GM12878 (cell line): Measurements from ENCODE around the gene GKN2. TPM values are rescaled to one million over a fixed set of nuclear protein-coding genes. Genes with fewer than 3 reads are reported as not detected.

Experiments used
- ATAC-seq: fragments of 200-7000 bp; cut with Tn5 transposase; 3 replicates; pipeline ENCODE4 v1.9.1; 2020; ENCODE audit warnings: mild to moderate bottlenecking, moderate library complexity
- BruUV-seq: library from RNA; stranded (reverse); fragments of 400-500 nt; replicated peaks from 2 replicates; lab custom pipeline; 2021; lab: Mats Ljungman, UMichigan
- CTCF ChIA-PET: fragments of 300-600 bp; sonication (Branson Sonifier 250); formaldehyde crosslinking; extraction: SDS; loops from one replicate; lab custom pipeline; 2021; ENCODE audit warnings: inconsistent platforms; lab: Yijun Ruan, JAX
- POLR2A ChIA-PET: fragments of 350-600 bp; formaldehyde crosslinking; extraction: SDS; loops from one replicate; lab custom pipeline; 2021; ENCODE audit warnings: inconsistent platforms; lab: Charles Lee
- RAD21 ChIA-PET: fragments of 300-600 bp; sonication (Branson Sonifier 250); formaldehyde crosslinking; loops from one replicate; lab custom pipeline; 2023; ENCODE audit warnings: antibody characterized with exemption; ENCODE audit not compliant: unreplicated experiment; lab: Charles Lee
- SMC1A ChIA-PET: fragments of 300-600 bp; sonication (Branson Sonifier 250); formaldehyde crosslinking; loops from one replicate; lab custom pipeline; 2023; ENCODE audit not compliant: unreplicated experiment, uncharacterized antibody; lab: Charles Lee
- DNase-seq: peaks from one replicate; pipeline ENCODE4 v3.0.0-alpha.2; 2011; ENCODE audit warnings: low read depth, low spot score
- FAIRE-seq: peaks from 3 replicates; lab custom pipeline; 2011; peaks lifted over from hg19 to GRCh38; lab: Jason Lieb, UNC
- H2AFZ ChIP-seq: 2 replicates; pipeline ENCODE4 v1.6.0; 2011; ENCODE audit warnings: low read depth, low read length, control low read depth; ENCODE audit not compliant: control insufficient read depth
- H3K27ac ChIP-seq: 2 replicates; pipeline ENCODE4 v1.5.1; 2011; ENCODE audit warnings: control low read depth; ENCODE audit not compliant: control insufficient read depth, insufficient read depth
- H3K27me3 ChIP-seq, 2 experiments: replicated peaks in 1 of 2; 2 replicates each; pipeline versions ENCODE4 v1.6.0 to v1.6.1; 2011; ENCODE audit warnings: low read length in 1 of 2; ENCODE audit not compliant: control insufficient read depth in 2 of 2, insufficient read depth in 2 of 2
- H3K36me3 ChIP-seq, 2 experiments: 2 replicates each; pipeline ENCODE4 v1.5.1; 2011; ENCODE audit warnings: low read length in 1 of 2; ENCODE audit not compliant: control insufficient read depth in 2 of 2, insufficient read depth in 2 of 2
- H3K4me1 ChIP-seq: 2 replicates; pipeline ENCODE4 v1.6.1; 2011; ENCODE audit warnings: mild to moderate bottlenecking, low read length, moderate library complexity, mixed read lengths; ENCODE audit not compliant: control insufficient read depth, insufficient read depth
- H3K4me2 ChIP-seq: 2 replicates; pipeline ENCODE4 v1.6.0; 2011; ENCODE audit warnings: control low read depth; ENCODE audit not compliant: control insufficient read depth, insufficient read depth
- H3K4me3 ChIP-seq: fragments of 200-600 bp; sonication (generic); 2 replicates; pipeline ENCODE4 v1.5.1; 2016
- H3K79me2 ChIP-seq: 2 replicates; pipeline ENCODE4 v1.6.0; 2011; ENCODE audit warnings: low read length; ENCODE audit not compliant: control insufficient read depth, insufficient read depth
- H3K9ac ChIP-seq: 2 replicates; pipeline ENCODE4 v1.8.0; 2011; ENCODE audit warnings: low read length, control low read depth, mixed read lengths; ENCODE audit not compliant: control insufficient read depth, insufficient read depth
- H3K9me3 ChIP-seq: replicated peaks from 3 replicates; pipeline ENCODE4 v1.5.1; 2011; ENCODE audit warnings: mild to moderate bottlenecking, low read length; ENCODE audit not compliant: control insufficient read depth, insufficient read depth
- H4K20me1 ChIP-seq: 2 replicates; pipeline ENCODE4 v1.6.0; 2011; ENCODE audit not compliant: control insufficient read depth, insufficient read depth
- FOS ChIP-seq: IDR thresholded peaks from 3 replicates; pipeline ENCODE4 v1.6.1; 2011; ENCODE audit warnings: borderline replicate concordance; ENCODE audit not compliant: insufficient read length; ENCODE audit errors: extremely low read depth
- MTA2 ChIP-seq: fragments of 450-650 bp; IDR thresholded peaks from 2 replicates; pipeline ENCODE4 v1.6.1; 2016; ENCODE audit warnings: low read depth, mild to moderate bottlenecking, moderate library complexity
- SKIL ChIP-seq: fragments of 450-650 bp; IDR thresholded peaks from 2 replicates; pipeline ENCODE4 v1.6.1; 2017; ENCODE audit warnings: mild to moderate bottlenecking, low read depth, inconsistent platforms; ENCODE audit not compliant: poor library complexity, severe bottlenecking
- SMAD5 ChIP-seq: IDR thresholded peaks from 2 replicates; pipeline ENCODE4 v1.6.1; 2016; ENCODE audit warnings: antibody characterized with exemption, low read depth
- SUZ12 ChIP-seq: fragments of 200-600 bp; sonication (generic); IDR thresholded peaks from one replicate; pipeline ENCODE4 v1.6.1; 2018; ENCODE audit warnings: antibody characterized with exemption, mild to moderate bottlenecking; ENCODE audit not compliant: unreplicated experiment
- TCF3 ChIP-seq: IDR thresholded peaks from 2 replicates; pipeline ENCODE4 v1.6.1; 2012; ENCODE audit warnings: low read depth, mild to moderate bottlenecking, low read length, borderline replicate concordance; ENCODE audit not compliant: insufficient read depth
- WGBS: methylation state at CpG from one replicate; pipeline ENCODE4 v1.1.6; 2016; ENCODE audit warnings: low lambda C conversion rate; ENCODE audit not compliant: insufficient replicate concordance, insufficient coverage; ENCODE audit errors: missing lambda C conversion rate; 5-methylcytosine and 5-hydroxymethylcytosine counted together
- in situ Hi-C: fragments of 300-500 bp; cut with MboI; formaldehyde crosslinking; loops from 9 replicates; pipeline ENCODE4 v1.14.3; 2018; ENCODE audit warnings: mixed read lengths
- intact Hi-C: fragments of 100-400 bp; cut with micrococcal nuclease; formaldehyde crosslinking; loops from one replicate; pipeline ENCODE4 v1.14.2; 2022; ENCODE audit not compliant: unreplicated experiment
- polyA plus RNA-seq, 11 experiments: library from polyadenylated mRNA; depleted of rRNA in 4 of 11; unstranded in 6 of 11; stranded (reverse) in 5 of 11; fragments of >200 nt; fragmentation: Nextera tagmentation in 4 of 11; fragmentation: Illumina TruSeq in 1 of 11; extraction: Ambion mirVana in 4 of 11; extraction: Trizol in 1 of 11; gene quantifications; 1 replicate in 1 of 11; 2 replicates in 10 of 11; pipeline versions ENCODE4 v1.2.1 to v1.2.3, GENCODE V29; 2011 to 2016; ENCODE audit warnings: inconsistent platforms in 2 of 11, missing spikeins in 2 of 11, low read depth in 1 of 11
- total RNA-seq, 4 experiments: library from RNA; depleted of rRNA in 3 of 4; stranded (reverse); fragments of >200 nt in 3 of 4; fragmentation: Illumina TruSeq in 1 of 4; extraction: Trizol in 1 of 4; gene quantifications; 2 replicates each; pipeline versions ENCODE4 v1.2.1 to v1.2.3, GENCODE V29; 2013 to 2021
- TF ChIP-seq, protein P1 (sequence below): fragments of 450-650 bp; IDR thresholded peaks from 2 replicates; pipeline ENCODE4 v1.6.1; 2017; ENCODE audit warnings: low read depth, mild to moderate bottlenecking, moderate library complexity
- TF ChIP-seq, protein P2 (sequence below): fragments of 450-650 bp; IDR thresholded peaks from 2 replicates; pipeline ENCODE4 v1.6.1; 2016; ENCODE audit warnings: mild to moderate bottlenecking, moderate library complexity, borderline replicate concordance

GKN2 gene
- total and polyA plus RNA-seq, 10 of the 15 experiments (the other 5 are each of a cell fraction or from before 2014, with no cell fraction given), result not detected

GRCh38 chr2:68940369-68940768 lies 12.3 kb downstream of the GKN2 start:
- CTCF ChIA-PET, result no interaction called here

More at GRCh38 chr2:68940369-68940768, 12.3 kb downstream of the GKN2 start:
- ChIA-PET SMC1A (no interaction called here), RAD21 (no interaction called here), POLR2A (no interaction called here)
- H3K79me2 ChIP-seq, result no peaks in the 10 kb centered on the region
- no peak for TF ChIP-seq MTA2
- no peak for TF ChIP-seq FOS
- TF ChIP-seq, protein P1, sequence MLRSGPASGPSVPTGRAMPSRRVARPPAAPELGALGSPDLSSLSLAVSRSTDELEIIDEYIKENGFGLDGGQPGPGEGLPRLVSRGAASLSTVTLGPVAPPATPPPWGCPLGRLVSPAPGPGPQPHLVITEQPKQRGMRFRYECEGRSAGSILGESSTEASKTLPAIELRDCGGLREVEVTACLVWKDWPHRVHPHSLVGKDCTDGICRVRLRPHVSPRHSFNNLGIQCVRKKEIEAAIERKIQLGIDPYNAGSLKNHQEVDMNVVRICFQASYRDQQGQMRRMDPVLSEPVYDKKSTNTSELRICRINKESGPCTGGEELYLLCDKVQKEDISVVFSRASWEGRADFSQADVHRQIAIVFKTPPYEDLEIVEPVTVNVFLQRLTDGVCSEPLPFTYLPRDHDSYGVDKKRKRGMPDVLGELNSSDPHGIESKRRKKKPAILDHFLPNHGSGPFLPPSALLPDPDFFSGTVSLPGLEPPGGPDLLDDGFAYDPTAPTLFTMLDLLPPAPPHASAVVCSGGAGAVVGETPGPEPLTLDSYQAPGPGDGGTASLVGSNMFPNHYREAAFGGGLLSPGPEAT, result no peak
- no peak for TF ChIP-seq SKIL
- TF ChIP-seq TCF3, result no peak
- TF ChIP-seq SUZ12, result no peak
- no peak for TF ChIP-seq SMAD5
- TF ChIP-seq, protein P2, sequence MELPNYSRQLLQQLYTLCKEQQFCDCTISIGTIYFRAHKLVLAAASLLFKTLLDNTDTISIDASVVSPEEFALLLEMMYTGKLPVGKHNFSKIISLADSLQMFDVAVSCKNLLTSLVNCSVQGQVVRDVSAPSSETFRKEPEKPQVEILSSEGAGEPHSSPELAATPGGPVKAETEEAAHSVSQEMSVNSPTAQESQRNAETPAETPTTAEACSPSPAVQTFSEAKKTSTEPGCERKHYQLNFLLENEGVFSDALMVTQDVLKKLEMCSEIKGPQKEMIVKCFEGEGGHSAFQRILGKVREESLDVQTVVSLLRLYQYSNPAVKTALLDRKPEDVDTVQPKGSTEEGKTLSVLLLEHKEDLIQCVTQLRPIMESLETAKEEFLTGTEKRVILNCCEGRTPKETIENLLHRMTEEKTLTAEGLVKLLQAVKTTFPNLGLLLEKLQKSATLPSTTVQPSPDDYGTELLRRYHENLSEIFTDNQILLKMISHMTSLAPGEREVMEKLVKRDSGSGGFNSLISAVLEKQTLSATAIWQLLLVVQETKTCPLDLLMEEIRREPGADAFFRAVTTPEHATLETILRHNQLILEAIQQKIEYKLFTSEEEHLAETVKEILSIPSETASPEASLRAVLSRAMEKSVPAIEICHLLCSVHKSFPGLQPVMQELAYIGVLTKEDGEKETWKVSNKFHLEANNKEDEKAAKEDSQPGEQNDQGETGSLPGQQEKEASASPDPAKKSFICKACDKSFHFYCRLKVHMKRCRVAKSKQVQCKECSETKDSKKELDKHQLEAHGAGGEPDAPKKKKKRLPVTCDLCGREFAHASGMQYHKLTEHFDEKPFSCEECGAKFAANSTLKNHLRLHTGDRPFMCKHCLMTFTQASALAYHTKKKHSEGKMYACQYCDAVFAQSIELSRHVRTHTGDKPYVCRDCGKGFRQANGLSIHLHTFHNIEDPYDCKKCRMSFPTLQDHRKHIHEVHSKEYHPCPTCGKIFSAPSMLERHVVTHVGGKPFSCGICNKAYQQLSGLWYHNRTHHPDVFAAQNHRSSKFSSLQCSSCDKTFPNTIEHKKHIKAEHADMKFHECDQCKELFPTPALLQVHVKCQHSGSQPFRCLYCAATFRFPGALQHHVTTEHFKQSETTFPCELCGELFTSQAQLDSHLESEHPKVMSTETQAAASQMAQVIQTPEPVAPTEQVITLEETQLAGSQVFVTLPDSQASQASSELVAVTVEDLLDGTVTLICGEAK, result no peak
- no peaks in the 10 kb centered on the region; a peak in 1 of 4 replicates for H3K27me3 ChIP-seq
- BruUV-seq, result no TSS peak
- 0% methylated on average over 1 of the region's 1 CpG for WGBS
- in situ Hi-C loops (no loop called here), intact Hi-C loops (no loop called here)
- H4K20me1 ChIP-seq, result no peaks in the 10 kb centered on the region
- DNase-seq (no peak), FAIRE-seq (no peak), ATAC-seq (no peak)
- no peaks in the 10 kb centered on the region for H3K4me1 ChIP-seq
- no peak overlapping the region for H3K4me2 ChIP-seq
- no peak overlapping the region for H2AFZ ChIP-seq
- no peak overlapping the region for H3K4me3 ChIP-seq
- H3K9ac ChIP-seq, result no peak overlapping the region
- H3K27ac ChIP-seq, result no peak overlapping the region
- no peaks in the 10 kb centered on the region for H3K36me3 ChIP-seq
- no peaks in the 10 kb centered on the region for H3K9me3 ChIP-seq
